HG03378 (cell line): ENCODE results near the gene TLR2.

Experiments
- ATAC-seq: cut with Tn5 transposase; IDR thresholded peaks from one replicate; pipeline ENCODE4 v1.9.1; 2021; ENCODE audit warnings: mild to moderate bottlenecking, moderate library complexity; ENCODE audit not compliant: unreplicated experiment

The TLR2 gene

GRCh38 chr4:153684182-153684970 is at the start of gene TLR2:
TSS of gene TLR2 (plus strand) at chr4:153684280. CDS start at chr4:153702908, 18,628 bp downstream.
- ATAC-seq, result peak; percentile 75

- ATAC-seq, result no peak
These were observed 49.2 kb upstream of the TLR2 start for GRCh38 chr4:153634738-153635353.

- no peak for ATAC-seq
These were observed 48.2 kb upstream of the TLR2 start for GRCh38 chr4:153635846-153636245.

- no peak for ATAC-seq
These were observed 46.9 kb upstream of the TLR2 start for GRCh38 chr4:153637201-153637600.

GRCh38 chr4:153638011-153638410 is 46.1 kb upstream of the TLR2 start:
- no peak for ATAC-seq

- no peak for ATAC-seq
These were observed 45.1 kb upstream of the TLR2 start for GRCh38 chr4:153638999-153639398.

- no peak for ATAC-seq
These were observed 44.0 kb upstream of the TLR2 start for GRCh38 chr4:153639833-153640802.

GRCh38 chr4:153641532-153641931 is 42.5 kb upstream of the TLR2 start:
- no peak for ATAC-seq

GRCh38 chr4:153643406-153644383 is 40.4 kb upstream of the TLR2 start:
- ATAC-seq, result peak; percentile 92

GRCh38 chr4:153645183-153645582 is 38.9 kb upstream of the TLR2 start:
- ATAC-seq, result no peak

- ATAC-seq, result no peak
These were observed 37.8 kb upstream of the TLR2 start for GRCh38 chr4:153646261-153646660.

GRCh38 chr4:153646978-153647377 is 37.1 kb upstream of the TLR2 start:
- no peak for ATAC-seq

GRCh38 chr4:153647975-153648374 is 36.1 kb upstream of the TLR2 start:
- ATAC-seq, result no peak

- ATAC-seq, result no peak
These were observed 34.5 kb upstream of the TLR2 start for GRCh38 chr4:153649572-153649991.

GRCh38 chr4:153651116-153651515 is 33.0 kb upstream of the TLR2 start:
- ATAC-seq, result no peak

GRCh38 chr4:153651587-153651986 is 32.5 kb upstream of the TLR2 start:
- ATAC-seq, result no peak

GRCh38 chr4:153652051-153652784 is 31.9 kb upstream of the TLR2 start:
- ATAC-seq, result no peak

GRCh38 chr4:153655002-153655541 is 29.0 kb upstream of the TLR2 start:
- no peak for ATAC-seq

- ATAC-seq, result no peak
These were observed 28.2 kb upstream of the TLR2 start for GRCh38 chr4:153655928-153656327.
